Measurements from ENCODE around the gene DEK. TPM values are rescaled to one million over a fixed set of nuclear protein-coding genes. Genes with fewer than 3 reads are reported as not detected.

DEK gene
- total RNA-seq, 1 donor from 2014 or later: 43.2 TPM

DNA sequence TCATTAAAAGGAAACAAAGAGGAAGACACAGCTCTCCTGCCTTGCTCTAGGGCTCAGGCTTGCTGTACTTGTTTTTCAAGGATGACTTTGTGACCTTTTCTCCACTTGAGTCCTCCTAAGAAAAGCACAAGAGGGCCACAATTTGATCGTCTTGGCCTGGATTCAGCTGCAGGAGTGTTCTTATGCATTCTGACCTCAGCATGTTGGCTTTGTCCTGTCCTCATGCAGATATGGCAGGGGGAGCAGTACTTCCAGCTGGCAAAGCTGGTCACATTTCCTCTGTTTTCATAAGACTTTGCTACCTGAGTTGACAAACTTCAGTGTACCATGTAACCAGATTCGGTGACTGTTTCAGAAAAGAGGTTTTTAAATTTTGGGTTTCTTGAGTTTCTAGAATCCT lies 78.3 kb downstream of the DEK start:
- H3K27me3 Mint-ChIP-seq (ENCODE audit: low read depth): no peaks in the 10 kb centered on the region
- TF ChIP-seq, protein P1, sequence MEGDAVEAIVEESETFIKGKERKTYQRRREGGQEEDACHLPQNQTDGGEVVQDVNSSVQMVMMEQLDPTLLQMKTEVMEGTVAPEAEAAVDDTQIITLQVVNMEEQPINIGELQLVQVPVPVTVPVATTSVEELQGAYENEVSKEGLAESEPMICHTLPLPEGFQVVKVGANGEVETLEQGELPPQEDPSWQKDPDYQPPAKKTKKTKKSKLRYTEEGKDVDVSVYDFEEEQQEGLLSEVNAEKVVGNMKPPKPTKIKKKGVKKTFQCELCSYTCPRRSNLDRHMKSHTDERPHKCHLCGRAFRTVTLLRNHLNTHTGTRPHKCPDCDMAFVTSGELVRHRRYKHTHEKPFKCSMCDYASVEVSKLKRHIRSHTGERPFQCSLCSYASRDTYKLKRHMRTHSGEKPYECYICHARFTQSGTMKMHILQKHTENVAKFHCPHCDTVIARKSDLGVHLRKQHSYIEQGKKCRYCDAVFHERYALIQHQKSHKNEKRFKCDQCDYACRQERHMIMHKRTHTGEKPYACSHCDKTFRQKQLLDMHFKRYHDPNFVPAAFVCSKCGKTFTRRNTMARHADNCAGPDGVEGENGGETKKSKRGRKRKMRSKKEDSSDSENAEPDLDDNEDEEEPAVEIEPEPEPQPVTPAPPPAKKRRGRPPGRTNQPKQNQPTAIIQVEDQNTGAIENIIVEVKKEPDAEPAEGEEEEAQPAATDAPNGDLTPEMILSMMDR (IDR thresholded peaks at IDR 0.05): no peak
- H3K9me3 Mint-ChIP-seq (ENCODE audit: low read depth): no peaks in the 10 kb centered on the region
- H3K4me1 Mint-ChIP-seq (ENCODE audit: low read depth): peaks cover 22% of the 10 kb centered on the region
- H3K36me3 Mint-ChIP-seq (ENCODE audit: low read depth): peaks cover under 1% of the 10 kb centered on the region
- DNase-seq (ENCODE audit: low spot score): no peak
- no peak overlapping the region for H3K27ac Mint-ChIP-seq (ENCODE audit: unreplicated experiment)
- H3K4me3 Mint-ChIP-seq (ENCODE audit: unreplicated experiment): no peak overlapping the region

DNA sequence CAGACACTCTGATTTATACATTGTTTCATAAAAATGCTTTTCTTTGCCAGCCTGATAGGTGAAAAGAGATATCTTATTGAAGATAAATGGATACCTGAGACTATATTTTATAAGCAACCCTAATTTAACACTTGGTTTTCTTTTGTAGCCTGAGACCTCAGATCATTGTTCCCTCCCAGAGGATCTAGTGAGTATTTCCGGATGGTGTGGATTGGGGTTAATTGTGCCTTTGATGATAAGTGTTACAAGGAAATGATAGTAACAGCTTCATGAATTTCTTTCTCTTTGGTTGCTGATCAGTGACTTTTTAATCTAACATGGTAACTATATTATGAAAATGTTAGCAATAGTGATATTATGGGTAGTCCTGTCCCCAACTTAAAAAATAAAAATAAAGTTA lies 78.7 kb downstream of the DEK start:
- TF ChIP-seq, protein P1 (IDR thresholded peaks at IDR 0.05): no peak
- peaks cover 2% of the 10 kb centered on the region for H3K36me3 Mint-ChIP-seq (ENCODE audit: low read depth)
- no peak overlapping the region for H3K27ac Mint-ChIP-seq (ENCODE audit: unreplicated experiment)
- H3K4me1 Mint-ChIP-seq (ENCODE audit: low read depth): peaks cover 22% of the 10 kb centered on the region
- no peak overlapping the region for H3K4me3 Mint-ChIP-seq (ENCODE audit: unreplicated experiment)
- DNase-seq (ENCODE audit: low spot score): no peak
- H3K27me3 Mint-ChIP-seq (ENCODE audit: low read depth): no peaks in the 10 kb centered on the region
- H3K9me3 Mint-ChIP-seq (ENCODE audit: low read depth): no peaks in the 10 kb centered on the region

DNA sequence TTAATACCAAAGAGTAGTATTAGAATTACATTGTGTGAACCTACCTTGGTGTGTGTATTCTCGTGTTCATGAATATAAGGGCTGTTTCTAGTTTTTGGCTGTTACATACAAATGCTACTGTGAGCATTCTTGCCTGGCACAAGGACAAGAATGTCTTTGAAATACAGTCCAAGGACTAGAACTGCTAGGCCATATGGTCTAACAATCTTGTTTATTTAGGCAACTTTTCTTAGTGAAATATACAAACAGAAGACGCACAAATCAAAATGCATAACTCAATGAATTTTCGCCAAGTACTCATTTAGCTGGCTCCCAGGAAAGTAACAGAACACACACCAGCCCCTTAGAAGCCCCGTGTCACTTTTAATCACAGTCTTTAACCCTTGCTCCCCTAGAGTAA lies 80.6 kb downstream of the DEK start:
- TF ChIP-seq, protein P1 (IDR thresholded peaks at IDR 0.05): no peak
- Mint-ChIP-seq H3K4me3 (ENCODE audit: unreplicated experiment) (no peak overlapping the region), H3K27me3 (ENCODE audit: low read depth) (no peaks in the 10 kb centered on the region), H3K27ac (ENCODE audit: unreplicated experiment) (no peak overlapping the region), H3K36me3 (ENCODE audit: low read depth) (peaks cover 5% of the 10 kb centered on the region), H3K4me1 (ENCODE audit: low read depth) (peaks cover 22% of the 10 kb centered on the region), H3K9me3 (ENCODE audit: low read depth) (no peaks in the 10 kb centered on the region)
- no peak for DNase-seq (ENCODE audit: low spot score)

DNA sequence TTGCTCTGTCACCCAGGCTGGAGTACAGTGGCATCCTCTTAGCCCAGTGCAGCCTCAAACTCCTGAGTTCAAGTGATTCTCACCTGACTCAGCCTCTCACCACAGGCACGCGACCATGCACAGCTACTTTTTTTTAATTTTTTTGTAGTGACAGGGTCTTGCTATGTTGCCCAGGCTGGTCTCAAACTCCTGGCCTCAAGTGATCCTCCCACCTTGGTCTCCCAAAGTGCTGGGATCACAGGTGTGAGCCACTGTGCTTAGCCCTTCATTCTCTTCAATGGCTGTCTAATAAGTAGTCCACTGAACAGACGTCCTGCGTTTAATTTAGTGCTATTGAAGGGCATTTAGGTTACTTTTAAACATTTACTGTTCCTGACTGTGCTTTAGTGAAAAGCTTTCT lies 81.8 kb downstream of the DEK start:
- Mint-ChIP-seq H3K4me3 (ENCODE audit: unreplicated experiment) (no peak overlapping the region), H3K4me1 (ENCODE audit: low read depth) (peaks cover 22% of the 10 kb centered on the region), H3K36me3 (ENCODE audit: low read depth) (peaks cover 5% of the 10 kb centered on the region), H3K27ac (ENCODE audit: unreplicated experiment) (no peak overlapping the region), H3K9me3 (ENCODE audit: low read depth) (no peaks in the 10 kb centered on the region), H3K27me3 (ENCODE audit: low read depth) (no peaks in the 10 kb centered on the region)
- TF ChIP-seq, protein P1 (IDR thresholded peaks at IDR 0.05): no peak
- DNase-seq (ENCODE audit: low spot score): no peak

DNA sequence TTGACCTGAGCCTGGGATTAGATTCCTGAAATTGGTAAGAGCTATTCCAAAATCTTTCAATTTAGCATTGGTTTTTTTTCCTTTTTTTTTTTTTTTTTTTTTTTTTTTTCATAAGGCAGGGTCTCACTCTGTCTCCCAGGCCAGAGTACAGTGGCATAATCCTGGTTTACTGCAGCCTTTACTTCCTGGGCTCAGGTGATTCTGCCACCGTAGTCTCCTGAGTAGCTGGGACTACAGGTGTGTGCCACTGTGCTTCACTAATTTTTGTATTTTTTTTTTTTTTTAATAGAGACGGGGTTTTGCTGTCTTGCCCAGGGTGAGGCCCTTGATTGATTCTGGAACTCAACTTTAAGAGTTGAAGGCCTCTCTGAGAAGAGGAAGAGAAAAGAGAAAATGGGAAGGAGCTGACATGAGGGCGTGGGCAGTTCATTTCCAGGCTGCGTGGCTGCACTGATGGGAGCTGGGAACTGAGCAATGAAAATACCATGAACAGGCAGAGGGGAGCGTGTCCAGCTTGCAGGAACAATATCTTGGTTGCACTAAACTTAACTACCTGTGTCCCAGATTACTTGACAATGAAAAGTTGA lies 84.5 kb downstream of the DEK start:
- peaks cover 14% of the 10 kb centered on the region for H3K9me3 Mint-ChIP-seq (ENCODE audit: low read depth)
- H3K27ac Mint-ChIP-seq (ENCODE audit: unreplicated experiment): no peak overlapping the region

More for the DNA sequence above, 84.5 kb downstream of the DEK start:
- peaks cover 20% of the 10 kb centered on the region for H3K36me3 Mint-ChIP-seq (ENCODE audit: low read depth)
- no peak for DNase-seq (ENCODE audit: low spot score)
- TF ChIP-seq, protein P1 (IDR thresholded peaks at IDR 0.05): no peak
- peaks cover 10% of the 10 kb centered on the region for H3K4me1 Mint-ChIP-seq (ENCODE audit: low read depth)
- no peak overlapping the region for H3K4me3 Mint-ChIP-seq (ENCODE audit: unreplicated experiment)
- H3K27me3 Mint-ChIP-seq (ENCODE audit: low read depth): no peaks in the 10 kb centered on the region
